ENCODE data around the gene TTC34. TPM values are rescaled to one million over a fixed set of nuclear protein-coding genes. Genes with fewer than 3 reads are reported as not detected.

The TTC34 gene
- total and polyA plus RNA-seq, 2 of the 4 experiments (the other 2 are of a cell fraction) = under 0.01 to 0.09 TPM

GRCh38 chr1:2592672-2593071 lies 208.8 kb downstream of the TTC34 start:
- Histone ChIP-seq H3K9ac (ENCODE audit: low read depth, low read length) (no peak overlapping the region), H4K91ac (ENCODE audit: insufficient read depth, low read depth, low read length) (no peak overlapping the region), H3K9me3 (ENCODE audit: control insufficient read depth, insufficient read depth, low read length) (no peaks in the 10 kb centered on the region), H3K18ac (ENCODE audit: low read depth, low read length) (no peak overlapping the region), H2AFZ (replicated peaks; ENCODE audit: low read length, poor library complexity) (no peak overlapping the region), H3K4me3 (ENCODE audit: insufficient read depth, low read depth, low read length) (no peak overlapping the region), H3K4ac (ENCODE audit: low read depth, low read length) (no peak overlapping the region), H3K9me1 (ENCODE audit: insufficient read depth, low read length) (no peaks in the 10 kb centered on the region), H2BK120ac (ENCODE audit: low read depth, low read length) (no peak overlapping the region), H2AK9ac (replicated peaks; ENCODE audit: low read depth, low read length, poor library complexity) (no peak overlapping the region), H4K5ac (ENCODE audit: low read depth, low read length) (no peak overlapping the region), H3K27ac (ENCODE audit: insufficient read depth, low read length) (no peak overlapping the region), H4K20me1 (ENCODE audit: insufficient read depth, low read length) (no peaks in the 10 kb centered on the region), H2BK5ac (ENCODE audit: low read depth, low read length, poor library complexity, severe bottlenecking) (no peak overlapping the region), H3K14ac (replicated peaks; ENCODE audit: low read depth, low read length) (no peak overlapping the region), H2AK5ac (ENCODE audit: low read depth, low read length) (no peak overlapping the region), H3K79me1 (ENCODE audit: low read depth in 1 of 2, low read length in 2 of 2) (peaks cover 0 to 4% of the 10 kb centered on the region in 2 experiments; a peak in 1 of 4 replicates), H3K36me3 (ENCODE audit: control insufficient read depth, insufficient read depth, low read length) (peaks cover 2% of the 10 kb centered on the region; the same call in 1 of the 2 replicates), H2BK20ac (ENCODE audit: low read depth, low read length) (no peak overlapping the region), H3K23ac (ENCODE audit: low read depth, low read length) (no peak overlapping the region), H3K56ac (ENCODE audit: extremely low read depth, insufficient read depth, low read length) (no peak overlapping the region), H3K4me2 (ENCODE audit: low read depth, low read length) (no peak overlapping the region), H2BK15ac (ENCODE audit: low read depth, low read length) (no peak overlapping the region), H3K4me1 (ENCODE audit: control insufficient read depth, insufficient read depth, low read length) (peaks cover 3% of the 10 kb centered on the region; the same call in 1 of the 2 replicates), H3K27me3 (ENCODE audit: control insufficient read depth, insufficient read depth, low read length) (no peaks in the 10 kb centered on the region; the same call in 1 of the 2 replicates), H4K8ac (ENCODE audit: low read depth in 2 of 2, low read length in 2 of 2) (no peak overlapping the region)
- no TSS peak for BruUV-seq (replicated peaks)
- ChIA-PET POLR2A (ENCODE audit: unreplicated experiment) (no interaction called here), CTCF (no interaction called here)
- intact Hi-C loops (cut with micrococcal nuclease) = no loop called here
- DNase-seq = no peak
- in situ Hi-C loops (cut with MboI; ENCODE audit: low sequenced_read_pairs) = no loop called here
- TF ChIP-seq USF2 (IDR thresholded peaks at IDR 0.05; ENCODE audit: low read depth, low read length) (no peak), BHLHE40 (IDR thresholded peaks at IDR 0.05; ENCODE audit: low read depth, low read length) (no peak), ELK1 (IDR thresholded peaks at IDR 0.05; ENCODE audit: borderline replicate concordance, low read depth, low read length) (no peak), NFE2L2 (IDR thresholded peaks at IDR 0.05; ENCODE audit: low read depth, low read length) (no peak), MAZ (IDR thresholded peaks at IDR 0.05; ENCODE audit: borderline replicate concordance, low read depth, low read length) (no peak), CEBPB (IDR thresholded peaks at IDR 0.05; ENCODE audit: low read depth, low read length) (no peak), MAFK (IDR thresholded peaks at IDR 0.05; ENCODE audit: low read depth, low read length) (no peak), FOS (IDR thresholded peaks at IDR 0.05; ENCODE audit: low read depth, low read length) (no peak), SMC3 (IDR thresholded peaks at IDR 0.05; ENCODE audit: low read depth, low read length) (no peak), POLR2A (IDR thresholded peaks at IDR 0.05; ENCODE audit: low read depth, low read length) (no peak), MXI1 (IDR thresholded peaks at IDR 0.05; ENCODE audit: borderline replicate concordance, low read depth, low read length) (no peak)
- ATAC-seq (ENCODE audit: low read depth) = no peak
- 90% methylated on average over 3 of the region's 15 CpGs; no CpG with 5 or more reads in 1 of the 2 experiments for WGBS, 2 experiments (ENCODE audit: extremely low coverage in 2 of 2, insufficient read length in 1 of 2)
- dilution Hi-C loops (cut with HindIII; ENCODE audit: low sequenced_read_pairs, unreplicated experiment) = no loop called here
